Keratinocyte (primary cell): ENCODE results near the gene PDILT. TPM values are rescaled to one million over a fixed set of nuclear protein-coding genes. Genes with fewer than 3 reads are reported as not detected.

Source experiments
- DNase-seq: peaks from one replicate; pipeline ENCODE4 v3.0.0-alpha.2; 2011; ENCODE audit warnings: low read depth, missing footprints, low spot score
- FAIRE-seq: peaks from 2 replicates; lab custom pipeline; 2011; peaks lifted over from hg19 to GRCh38; lab: Jason Lieb, UNC
- H2AFZ ChIP-seq: 2 replicates; pipeline ENCODE4 v1.6.0; 2012; ENCODE audit warnings: low read length, control low read depth, inconsistent platforms; ENCODE audit not compliant: control insufficient read depth
- H3K27ac ChIP-seq: 2 replicates; pipeline ENCODE4 v1.5.1; 2011; ENCODE audit warnings: low read length; ENCODE audit not compliant: control insufficient read depth, insufficient read depth
- H3K27me3 ChIP-seq: 3 replicates; pipeline ENCODE4 v1.6.0; 2011; ENCODE audit warnings: low read length; ENCODE audit not compliant: control insufficient read depth, insufficient read depth; ENCODE audit errors: extremely low read depth
- H3K36me3 ChIP-seq, 2 experiments: 2 replicates in 1 of 2; 3 replicates in 1 of 2; pipeline ENCODE4 v1.5.1; 2011; ENCODE audit warnings: low read length in 2 of 2, mild to moderate bottlenecking in 1 of 2; ENCODE audit not compliant: control insufficient read depth in 2 of 2, insufficient read depth in 2 of 2; ENCODE audit errors: extremely low read depth in 1 of 2
- H3K4me1 ChIP-seq: 3 replicates; pipeline ENCODE4 v1.5.1; 2011; ENCODE audit warnings: low read length; ENCODE audit not compliant: control insufficient read depth, insufficient read depth; ENCODE audit errors: extremely low read depth
- H3K4me2 ChIP-seq: 3 replicates; pipeline ENCODE4 v1.6.0; 2011; ENCODE audit warnings: low read depth, low read length; ENCODE audit not compliant: control insufficient read depth, insufficient read depth; ENCODE audit errors: extremely low read depth
- H3K4me3 ChIP-seq, 3 experiments: fragments of 200-600 bp in 1 of 3; sonication (generic) in 1 of 3; 2 replicates in 2 of 3; 3 replicates in 1 of 3; pipeline ENCODE4 v1.5.1; 2011 to 2016; ENCODE audit warnings: low read length in 3 of 3, mild to moderate bottlenecking in 3 of 3, control low read depth in 2 of 3, inconsistent platforms in 1 of 3, low read depth in 1 of 3, mixed read lengths in 1 of 3, mixed run types in 1 of 3, moderate library complexity in 1 of 3; ENCODE audit not compliant: control insufficient read depth in 2 of 3, insufficient read depth in 2 of 3; ENCODE audit errors: extremely low read depth in 1 of 3
- H3K79me2 ChIP-seq: 2 replicates; pipeline ENCODE4 v1.6.0; 2012; ENCODE audit warnings: low read length; ENCODE audit not compliant: control insufficient read depth, insufficient read depth
- H3K9ac ChIP-seq: 3 replicates; pipeline ENCODE4 v1.6.0; 2011; ENCODE audit warnings: low read length; ENCODE audit not compliant: control insufficient read depth, insufficient read depth; ENCODE audit errors: extremely low read depth
- H3K9me1 ChIP-seq: 3 replicates; pipeline ENCODE4 v1.6.0; 2011; ENCODE audit warnings: low read length; ENCODE audit not compliant: control insufficient read depth, insufficient read depth; ENCODE audit errors: extremely low read depth
- H3K9me3 ChIP-seq: 2 replicates; pipeline ENCODE4 v1.5.1; 2012; ENCODE audit warnings: low read depth, low read length; ENCODE audit not compliant: control insufficient read depth
- H4K20me1 ChIP-seq: 3 replicates; pipeline ENCODE4 v1.6.0; 2011; ENCODE audit warnings: low read length; ENCODE audit not compliant: control insufficient read depth, insufficient read depth; ENCODE audit errors: extremely low read depth
- EZH2 ChIP-seq: IDR thresholded peaks from one replicate; pipeline ENCODE4 v1.6.1; 2012; ENCODE audit warnings: inconsistent platforms, mild to moderate bottlenecking, low read length, moderate library complexity
- dilution Hi-C: fragments of 300-500 bp; cut with MboI; formaldehyde crosslinking; loops from one replicate; pipeline ENCODE4 v1.7.0; 2020; ENCODE audit warnings: low sequenced_read_pairs; ENCODE audit not compliant: extremely low pct_ligation_motif_present
- polyA plus RNA-seq, 5 experiments: library from polyadenylated mRNA; depleted of rRNA in 3 of 5; stranded (reverse) in 3 of 5; stranded (forward) in 1 of 5; unstranded in 1 of 5; fragments of >200 nt; gene quantifications; 1 replicate in 1 of 5; 2 replicates in 3 of 5; 3 replicates in 1 of 5; pipeline versions ENCODE4 v1.2.1 to v1.2.3, GENCODE V29; 2011 to 2012; ENCODE audit warnings: missing spikeins in 2 of 5, low read depth in 1 of 5, low replicate concordance in 1 of 5
- TF ChIP-seq, protein P1 (sequence below), 3 experiments: IDR thresholded peaks in 1 of 3; conservative IDR thresholded peaks in 1 of 3; optimal IDR thresholded peaks in 1 of 3; 2 replicates in 2 of 3; 3 replicates in 1 of 3; pipeline versions ENCODE3 to v1.5.1; 2011; ENCODE audit warnings: low read length in 3 of 3, mild to moderate bottlenecking in 3 of 3, moderate library complexity in 2 of 3, control low read depth in 1 of 3, inconsistent platforms in 1 of 3; ENCODE audit not compliant: insufficient read depth in 2 of 3; ENCODE audit errors: extremely low read depth in 1 of 3

PDILT gene
- polyA plus RNA-seq, 1 donor (not counting 4 experiments of a cell fraction or from before 2014, with no cell fraction given): not detected

DNA sequence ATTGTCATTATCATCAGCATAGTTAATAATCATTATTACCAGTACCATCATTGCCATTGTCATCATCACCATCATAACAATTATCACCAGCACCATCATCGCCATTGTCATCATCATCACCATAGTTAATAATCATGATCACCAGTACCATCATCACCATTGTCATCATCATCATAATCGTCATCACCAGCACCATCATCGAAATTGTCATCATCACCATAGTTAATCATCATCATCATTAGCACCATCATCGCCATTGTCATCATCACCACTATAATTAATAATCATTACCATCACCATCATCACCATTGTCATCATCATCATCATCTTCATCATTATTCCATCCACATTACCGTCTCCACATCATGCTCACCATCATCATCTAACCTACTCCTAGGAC, 13.5 kb downstream of the PDILT start:
- Histone ChIP-seq H3K4me2 (no peak overlapping the region), H2AFZ (no peak overlapping the region), H3K27me3 (no peaks in the 10 kb centered on the region), H3K27ac (no peak overlapping the region), H3K36me3 (no peaks in the 10 kb centered on the region), H3K79me2 (no peaks in the 10 kb centered on the region), H3K9me3 (no peaks in the 10 kb centered on the region), H3K9ac (no peak overlapping the region), H3K4me1 (no peaks in the 10 kb centered on the region), H4K20me1 (no peaks in the 10 kb centered on the region), H3K4me3 (no peak overlapping the region), H3K9me1 (no peaks in the 10 kb centered on the region)
- DNase-seq (no peak), FAIRE-seq (no peak)
- no peak for TF ChIP-seq EZH2
- TF ChIP-seq, protein P1, sequence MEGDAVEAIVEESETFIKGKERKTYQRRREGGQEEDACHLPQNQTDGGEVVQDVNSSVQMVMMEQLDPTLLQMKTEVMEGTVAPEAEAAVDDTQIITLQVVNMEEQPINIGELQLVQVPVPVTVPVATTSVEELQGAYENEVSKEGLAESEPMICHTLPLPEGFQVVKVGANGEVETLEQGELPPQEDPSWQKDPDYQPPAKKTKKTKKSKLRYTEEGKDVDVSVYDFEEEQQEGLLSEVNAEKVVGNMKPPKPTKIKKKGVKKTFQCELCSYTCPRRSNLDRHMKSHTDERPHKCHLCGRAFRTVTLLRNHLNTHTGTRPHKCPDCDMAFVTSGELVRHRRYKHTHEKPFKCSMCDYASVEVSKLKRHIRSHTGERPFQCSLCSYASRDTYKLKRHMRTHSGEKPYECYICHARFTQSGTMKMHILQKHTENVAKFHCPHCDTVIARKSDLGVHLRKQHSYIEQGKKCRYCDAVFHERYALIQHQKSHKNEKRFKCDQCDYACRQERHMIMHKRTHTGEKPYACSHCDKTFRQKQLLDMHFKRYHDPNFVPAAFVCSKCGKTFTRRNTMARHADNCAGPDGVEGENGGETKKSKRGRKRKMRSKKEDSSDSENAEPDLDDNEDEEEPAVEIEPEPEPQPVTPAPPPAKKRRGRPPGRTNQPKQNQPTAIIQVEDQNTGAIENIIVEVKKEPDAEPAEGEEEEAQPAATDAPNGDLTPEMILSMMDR (optimal IDR thresholded peaks at IDR 0.05 in 1 of 3, IDR thresholded peaks at IDR 0.05 in 1 of 3, conservative IDR thresholded peaks at IDR 0.05 in 1 of 3; ENCODE audit: extremely low read depth in 1 of 3, insufficient read depth in 2 of 3, low read length in 3 of 3): no peak
- dilution Hi-C loops: no loop called here

DNA sequence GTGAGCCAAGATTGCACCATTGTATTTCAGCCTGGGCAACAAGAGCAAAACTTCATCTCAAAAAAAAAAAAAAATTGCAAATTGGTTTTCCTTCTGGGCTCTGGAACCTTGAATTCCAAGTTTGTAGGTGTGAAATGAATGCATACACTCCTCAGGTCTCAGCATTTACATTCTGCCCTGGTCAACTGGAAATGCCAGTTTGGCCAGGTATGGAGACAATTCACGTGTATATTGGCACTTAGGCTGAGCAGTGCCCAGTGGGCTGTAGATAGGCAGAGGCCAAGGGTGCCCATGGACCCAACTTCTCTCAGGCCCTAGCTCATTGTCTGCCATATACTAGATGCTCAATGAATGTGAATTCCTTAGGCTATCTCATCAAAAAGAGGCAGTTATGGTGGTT, 15.7 kb downstream of the PDILT start:
- Histone ChIP-seq H3K9me3 (no peaks in the 10 kb centered on the region), H3K36me3 (no peaks in the 10 kb centered on the region), H2AFZ (no peak overlapping the region), H3K27me3 (no peaks in the 10 kb centered on the region), H3K4me3 (no peak overlapping the region), H3K4me1 (no peaks in the 10 kb centered on the region), H3K9ac (no peak overlapping the region), H3K27ac (no peak overlapping the region), H3K79me2 (no peaks in the 10 kb centered on the region), H4K20me1 (no peaks in the 10 kb centered on the region), H3K4me2 (no peak overlapping the region), H3K9me1 (no peaks in the 10 kb centered on the region)
- FAIRE-seq (no peak), DNase-seq (no peak)
- no peak for TF ChIP-seq EZH2
- TF ChIP-seq, protein P1 (optimal IDR thresholded peaks at IDR 0.05 in 1 of 3, IDR thresholded peaks at IDR 0.05 in 1 of 3, conservative IDR thresholded peaks at IDR 0.05 in 1 of 3; ENCODE audit: extremely low read depth in 1 of 3, insufficient read depth in 2 of 3, low read length in 3 of 3): no peak
- dilution Hi-C loops: no loop called here
